ENCODE measurements around the gene JPH2. TPM values are rescaled to one million over a fixed set of nuclear protein-coding genes. Genes with fewer than 3 reads are reported as not detected.

Gene JPH2
- total and polyA plus RNA-seq, 2 donors from 2014 or later: 2.5 to 11.4 TPM

GRCh38 chr20:44068316-44069201, 118.4 kb downstream of the JPH2 start:
- Histone ChIP-seq H3K4me3 (ENCODE audit: low read length in 3 of 3) (no peak overlapping the region), H3K4me1 (ENCODE audit: control insufficient read depth in 2 of 3, insufficient read depth in 2 of 3, low read depth in 1 of 3, low read length in 3 of 3) (no peaks in the 10 kb centered on the region)
- no peak for FAIRE-seq

GRCh38 chr20:44067650-44068081, 119.3 kb downstream of the JPH2 start:
- DNase-seq: no peak
- no peak overlapping the region for H3K4me3 ChIP-seq (ENCODE audit: low read length in 3 of 3)
- H3K27me3 ChIP-seq (ENCODE audit: control insufficient read depth, insufficient read depth, low read length): no peaks in the 10 kb centered on the region
- no peak overlapping the region for H3K27ac ChIP-seq (ENCODE audit: low read depth in 2 of 2, low read length in 2 of 2)
- H3K4me1 ChIP-seq (ENCODE audit: control insufficient read depth in 2 of 3, insufficient read depth in 2 of 3, low read depth in 1 of 3, low read length in 3 of 3): no peaks in the 10 kb centered on the region
- no peak for FAIRE-seq
- no peaks in the 10 kb centered on the region for H3K36me3 ChIP-seq (ENCODE audit: control insufficient read depth in 2 of 3, insufficient read depth in 3 of 3, low read length in 3 of 3)
- no peak overlapping the region for H3K9ac ChIP-seq (ENCODE audit: low read length in 3 of 3)
- TF ChIP-seq, protein P1, sequence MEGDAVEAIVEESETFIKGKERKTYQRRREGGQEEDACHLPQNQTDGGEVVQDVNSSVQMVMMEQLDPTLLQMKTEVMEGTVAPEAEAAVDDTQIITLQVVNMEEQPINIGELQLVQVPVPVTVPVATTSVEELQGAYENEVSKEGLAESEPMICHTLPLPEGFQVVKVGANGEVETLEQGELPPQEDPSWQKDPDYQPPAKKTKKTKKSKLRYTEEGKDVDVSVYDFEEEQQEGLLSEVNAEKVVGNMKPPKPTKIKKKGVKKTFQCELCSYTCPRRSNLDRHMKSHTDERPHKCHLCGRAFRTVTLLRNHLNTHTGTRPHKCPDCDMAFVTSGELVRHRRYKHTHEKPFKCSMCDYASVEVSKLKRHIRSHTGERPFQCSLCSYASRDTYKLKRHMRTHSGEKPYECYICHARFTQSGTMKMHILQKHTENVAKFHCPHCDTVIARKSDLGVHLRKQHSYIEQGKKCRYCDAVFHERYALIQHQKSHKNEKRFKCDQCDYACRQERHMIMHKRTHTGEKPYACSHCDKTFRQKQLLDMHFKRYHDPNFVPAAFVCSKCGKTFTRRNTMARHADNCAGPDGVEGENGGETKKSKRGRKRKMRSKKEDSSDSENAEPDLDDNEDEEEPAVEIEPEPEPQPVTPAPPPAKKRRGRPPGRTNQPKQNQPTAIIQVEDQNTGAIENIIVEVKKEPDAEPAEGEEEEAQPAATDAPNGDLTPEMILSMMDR (IDR thresholded peaks at IDR 0.05; ENCODE audit: borderline replicate concordance, extremely low read depth, insufficient read depth): no peak
- no peaks in the 10 kb centered on the region for H3K9me3 ChIP-seq (ENCODE audit: control insufficient read depth in 2 of 3, insufficient read depth in 1 of 3, low read length in 3 of 3)
- intact Hi-C loops (cut with DNase I): no loop called here

More at GRCh38 chr20:44068316-44069201, 118.4 kb downstream of the JPH2 start:
- Histone ChIP-seq H3K9ac (ENCODE audit: low read length in 3 of 3) (no peak overlapping the region), H3K9me3 (ENCODE audit: control insufficient read depth in 2 of 3, insufficient read depth in 1 of 3, low read length in 3 of 3) (no peaks in the 10 kb centered on the region), H3K27me3 (ENCODE audit: control insufficient read depth, insufficient read depth, low read length) (no peaks in the 10 kb centered on the region), H3K27ac (ENCODE audit: low read depth in 2 of 2, low read length in 2 of 2) (no peak overlapping the region), H3K36me3 (ENCODE audit: control insufficient read depth in 2 of 3, insufficient read depth in 3 of 3, low read length in 3 of 3) (no peaks in the 10 kb centered on the region)
- DNase-seq: peak in 1 of 5 donors; percentile 79
- intact Hi-C loops (cut with DNase I): no loop called here
- TF ChIP-seq, protein P1 (IDR thresholded peaks at IDR 0.05; ENCODE audit: borderline replicate concordance, extremely low read depth, insufficient read depth): no peak

- DNase-seq: peak in 1 of 5 donors; percentile 6
These were observed 120.1 kb downstream of the JPH2 start for GRCh38 chr20:44066645-44067606.

More at GRCh38 chr20:44066645-44067606, 120.1 kb downstream of the JPH2 start:
- intact Hi-C loops (cut with DNase I): no loop called here
- no peaks in the 10 kb centered on the region for H3K36me3 ChIP-seq (ENCODE audit: control insufficient read depth in 2 of 3, insufficient read depth in 3 of 3, low read length in 3 of 3)
- no peaks in the 10 kb centered on the region for H3K4me1 ChIP-seq (ENCODE audit: control insufficient read depth in 2 of 3, insufficient read depth in 2 of 3, low read depth in 1 of 3, low read length in 3 of 3)
- no peak overlapping the region for H3K27ac ChIP-seq (ENCODE audit: low read depth in 2 of 2, low read length in 2 of 2)
- no peaks in the 10 kb centered on the region for H3K27me3 ChIP-seq (ENCODE audit: control insufficient read depth, insufficient read depth, low read length)
- no peak overlapping the region for H3K9ac ChIP-seq (ENCODE audit: low read length in 3 of 3)
- TF ChIP-seq, protein P1 (IDR thresholded peaks at IDR 0.05; ENCODE audit: borderline replicate concordance, extremely low read depth, insufficient read depth): no peak
- H3K9me3 ChIP-seq (ENCODE audit: control insufficient read depth in 2 of 3, insufficient read depth in 1 of 3, low read length in 3 of 3): no peaks in the 10 kb centered on the region
- H3K4me3 ChIP-seq (ENCODE audit: low read length in 3 of 3): no peak overlapping the region
- FAIRE-seq: no peak

Measured in kidney (tissue), 14 donors.